BE2C (cell line): Measurements from ENCODE around the gene CARD19.
A peak's percentile ranks its signal among the peaks of the same experiment; 100 is the strongest.

Experiments
- DNase-seq: peaks from one replicate; pipeline ENCODE4 v3.0.0-alpha.2; 2020
- H3K27me3 ChIP-seq: fragments of 250-450 bp; sonication (Bioruptor Pico); 2 replicates; pipeline ENCODE4 v1.5.1; 2020; ENCODE audit warnings: mild to moderate bottlenecking
- H3K36me3 ChIP-seq: fragments of 250-450 bp; sonication (Bioruptor Pico); 2 replicates; pipeline ENCODE4 v1.5.1; 2020; ENCODE audit warnings: mild to moderate bottlenecking
- H3K4me1 ChIP-seq: fragments of 250-450 bp; sonication (Bioruptor Pico); 2 replicates; pipeline ENCODE4 v1.5.1; 2020
- H3K4me3 ChIP-seq: 2 replicates; pipeline ENCODE4 v1.5.1; 2011; ENCODE audit warnings: low read depth, low read length
- H3K9me3 ChIP-seq: fragments of 250-450 bp; sonication (Bioruptor Pico); 2 replicates; pipeline ENCODE4 v1.5.1; 2020
- TF ChIP-seq, protein P1 (sequence below): IDR thresholded peaks from 2 replicates; pipeline ENCODE4 v1.5.1; 2012; ENCODE audit warnings: mild to moderate bottlenecking, low read depth, low read length

The CARD19 gene

DNA sequence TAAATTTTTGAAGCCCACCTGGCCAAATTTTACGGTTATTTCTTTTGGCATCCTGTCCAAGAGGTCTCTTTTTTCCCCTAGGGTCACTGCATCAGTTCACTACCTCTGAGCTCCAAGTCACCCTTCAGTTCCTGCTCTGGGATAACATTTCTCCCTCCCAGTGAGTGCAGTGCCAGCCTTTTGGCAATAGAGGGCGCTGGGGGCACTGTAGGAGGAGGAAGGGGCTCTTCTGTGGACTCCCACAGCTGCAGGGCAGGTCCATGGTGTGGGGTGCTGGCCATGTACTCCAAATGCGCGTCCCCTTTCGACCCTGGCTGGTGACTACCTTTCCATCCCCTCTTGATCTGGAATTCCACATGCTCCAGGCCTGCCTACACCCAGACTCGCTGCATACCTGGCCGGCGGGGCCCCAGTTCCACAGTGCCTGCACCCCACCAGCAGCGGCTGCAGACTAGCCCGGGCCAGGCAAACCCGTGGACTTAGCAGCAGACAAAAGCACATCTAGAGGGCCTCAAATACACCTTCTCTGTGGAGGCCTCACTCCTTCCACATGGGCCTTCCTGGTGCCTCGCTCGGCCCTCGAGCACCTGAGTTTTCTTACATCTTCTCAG lies 58.4 kb downstream of the CARD19 start:
- no peak overlapping the region for H3K4me3 ChIP-seq
- H3K4me1 ChIP-seq = no peaks in the 10 kb centered on the region
- DNase-seq = peak; percentile 62
- no peaks in the 10 kb centered on the region for H3K36me3 ChIP-seq
- H3K9me3 ChIP-seq = no peaks in the 10 kb centered on the region
- no peaks in the 10 kb centered on the region for H3K27me3 ChIP-seq
- TF ChIP-seq, protein P1, sequence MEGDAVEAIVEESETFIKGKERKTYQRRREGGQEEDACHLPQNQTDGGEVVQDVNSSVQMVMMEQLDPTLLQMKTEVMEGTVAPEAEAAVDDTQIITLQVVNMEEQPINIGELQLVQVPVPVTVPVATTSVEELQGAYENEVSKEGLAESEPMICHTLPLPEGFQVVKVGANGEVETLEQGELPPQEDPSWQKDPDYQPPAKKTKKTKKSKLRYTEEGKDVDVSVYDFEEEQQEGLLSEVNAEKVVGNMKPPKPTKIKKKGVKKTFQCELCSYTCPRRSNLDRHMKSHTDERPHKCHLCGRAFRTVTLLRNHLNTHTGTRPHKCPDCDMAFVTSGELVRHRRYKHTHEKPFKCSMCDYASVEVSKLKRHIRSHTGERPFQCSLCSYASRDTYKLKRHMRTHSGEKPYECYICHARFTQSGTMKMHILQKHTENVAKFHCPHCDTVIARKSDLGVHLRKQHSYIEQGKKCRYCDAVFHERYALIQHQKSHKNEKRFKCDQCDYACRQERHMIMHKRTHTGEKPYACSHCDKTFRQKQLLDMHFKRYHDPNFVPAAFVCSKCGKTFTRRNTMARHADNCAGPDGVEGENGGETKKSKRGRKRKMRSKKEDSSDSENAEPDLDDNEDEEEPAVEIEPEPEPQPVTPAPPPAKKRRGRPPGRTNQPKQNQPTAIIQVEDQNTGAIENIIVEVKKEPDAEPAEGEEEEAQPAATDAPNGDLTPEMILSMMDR = peak; percentile 85

DNA sequence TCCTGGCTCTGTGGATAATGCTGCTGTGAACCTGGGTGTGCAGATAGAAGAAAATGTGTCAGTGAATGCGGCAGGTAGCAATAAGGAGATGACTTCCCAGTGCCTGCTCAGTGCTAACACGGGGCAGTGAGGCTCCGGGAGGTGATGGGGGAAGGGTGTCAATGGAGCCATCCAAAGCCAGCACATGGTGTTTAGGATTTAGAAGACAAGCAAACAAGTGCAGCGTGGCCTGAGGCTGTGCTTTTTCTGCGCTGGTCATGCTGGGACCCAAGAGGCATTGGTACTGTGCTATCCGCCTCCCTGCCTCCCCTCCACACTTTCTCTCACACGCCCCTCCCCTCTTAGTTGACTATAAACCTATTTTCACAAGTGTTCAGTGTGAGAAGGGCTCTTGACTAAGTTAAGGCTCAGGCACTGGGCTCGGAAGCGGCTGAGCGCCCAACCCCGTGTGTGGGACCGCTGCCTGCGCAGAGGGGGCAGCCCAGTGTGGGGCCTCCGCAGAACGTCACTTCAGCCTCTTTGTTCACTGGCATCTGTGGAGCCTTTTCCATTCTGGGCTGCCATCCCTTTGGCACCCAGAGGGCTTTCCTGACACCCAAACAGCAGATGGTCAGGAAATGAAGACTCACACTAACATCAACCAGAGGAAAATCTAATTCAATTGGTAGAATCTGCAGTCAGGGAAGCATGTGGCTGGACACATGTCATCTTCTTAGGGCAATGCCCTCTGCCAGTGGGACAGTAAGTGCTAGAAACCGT lies 59.9 kb downstream of the CARD19 start:
- no peaks in the 10 kb centered on the region for H3K36me3 ChIP-seq
- no peak for DNase-seq
- no peaks in the 10 kb centered on the region for H3K9me3 ChIP-seq
- no peak overlapping the region for H3K4me3 ChIP-seq
- TF ChIP-seq, protein P1 = no peak
- H3K27me3 ChIP-seq = no peaks in the 10 kb centered on the region
- H3K4me1 ChIP-seq = no peaks in the 10 kb centered on the region

DNA sequence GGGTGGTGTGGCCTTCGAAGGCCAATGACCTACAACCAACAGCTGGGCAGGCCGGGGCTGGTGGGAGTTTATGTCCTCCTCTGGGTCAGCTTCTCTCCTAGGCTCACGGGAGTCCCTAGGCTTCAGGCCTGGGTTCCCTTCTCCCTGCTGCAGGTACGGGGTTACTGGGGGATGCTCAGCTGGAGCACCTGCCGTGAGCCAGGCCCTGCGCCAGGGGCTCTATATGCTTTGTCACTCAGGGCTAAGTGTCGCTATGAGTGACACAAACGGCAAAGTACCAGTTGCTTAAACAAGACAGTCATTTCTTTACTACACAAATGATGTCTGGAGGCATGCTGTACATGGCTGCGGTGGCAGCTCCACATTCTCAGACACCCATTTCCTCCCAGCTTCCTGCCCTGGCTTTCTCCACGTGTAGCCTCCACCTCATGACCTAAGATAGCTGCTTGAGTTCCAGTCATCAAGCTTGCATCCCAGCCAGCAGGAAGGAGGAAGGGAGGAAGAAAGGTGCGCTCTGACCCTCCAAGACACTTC lies 60.5 kb downstream of the CARD19 start:
- Histone ChIP-seq H3K36me3 (no peaks in the 10 kb centered on the region), H3K27me3 (no peaks in the 10 kb centered on the region), H3K9me3 (no peaks in the 10 kb centered on the region), H3K4me3 (no peak overlapping the region), H3K4me1 (no peaks in the 10 kb centered on the region)
- no peak for DNase-seq
- TF ChIP-seq, protein P1 = no peak

DNA sequence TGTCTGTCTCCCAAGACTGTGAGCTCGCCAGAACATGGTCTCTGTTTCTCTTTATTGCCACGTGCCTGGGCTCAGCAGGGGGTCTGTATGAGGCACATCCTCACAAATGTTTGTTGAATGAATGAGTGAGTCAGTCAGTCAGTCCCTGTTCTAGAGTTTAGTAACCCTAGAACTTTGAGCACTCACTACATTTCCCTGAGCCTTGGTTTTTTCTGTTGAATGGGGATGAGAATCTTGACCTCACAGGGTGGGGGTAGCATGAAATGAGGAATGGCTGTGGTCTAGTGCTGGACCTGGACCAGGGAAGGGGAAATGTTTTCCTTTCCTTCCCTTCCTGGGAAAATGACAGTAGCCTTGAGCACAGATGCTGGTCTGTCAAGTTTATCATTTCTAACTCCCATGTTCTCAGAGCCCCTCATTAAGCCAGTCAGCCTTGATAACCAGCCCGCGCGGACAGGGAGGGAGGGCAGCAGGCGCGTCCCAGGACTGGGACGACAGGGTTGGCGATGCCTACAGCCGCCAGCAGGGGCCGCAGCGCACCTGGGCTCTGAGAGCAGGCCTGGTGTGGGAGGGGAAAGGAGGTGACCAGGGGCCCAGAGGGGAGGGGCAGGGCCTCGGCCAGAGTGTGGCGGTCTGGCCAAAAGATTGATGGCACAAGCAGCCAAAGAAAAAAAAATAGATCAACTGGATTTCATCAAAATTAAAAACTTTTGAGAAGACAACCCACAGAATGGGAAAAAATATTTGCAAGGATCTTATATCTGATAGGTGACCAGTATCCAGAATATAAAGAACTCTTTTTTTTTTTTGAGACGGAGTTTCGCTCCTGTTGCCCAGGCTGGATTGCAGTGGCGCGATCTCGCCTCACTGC lies 63.8 kb downstream of the CARD19 start:
- Histone ChIP-seq H3K36me3 (no peaks in the 10 kb centered on the region), H3K9me3 (no peaks in the 10 kb centered on the region), H3K27me3 (no peaks in the 10 kb centered on the region), H3K4me1 (no peaks in the 10 kb centered on the region), H3K4me3 (no peak overlapping the region)
- TF ChIP-seq, protein P1 = peak; percentile 94
- peak; percentile 90 for DNase-seq

DNA sequence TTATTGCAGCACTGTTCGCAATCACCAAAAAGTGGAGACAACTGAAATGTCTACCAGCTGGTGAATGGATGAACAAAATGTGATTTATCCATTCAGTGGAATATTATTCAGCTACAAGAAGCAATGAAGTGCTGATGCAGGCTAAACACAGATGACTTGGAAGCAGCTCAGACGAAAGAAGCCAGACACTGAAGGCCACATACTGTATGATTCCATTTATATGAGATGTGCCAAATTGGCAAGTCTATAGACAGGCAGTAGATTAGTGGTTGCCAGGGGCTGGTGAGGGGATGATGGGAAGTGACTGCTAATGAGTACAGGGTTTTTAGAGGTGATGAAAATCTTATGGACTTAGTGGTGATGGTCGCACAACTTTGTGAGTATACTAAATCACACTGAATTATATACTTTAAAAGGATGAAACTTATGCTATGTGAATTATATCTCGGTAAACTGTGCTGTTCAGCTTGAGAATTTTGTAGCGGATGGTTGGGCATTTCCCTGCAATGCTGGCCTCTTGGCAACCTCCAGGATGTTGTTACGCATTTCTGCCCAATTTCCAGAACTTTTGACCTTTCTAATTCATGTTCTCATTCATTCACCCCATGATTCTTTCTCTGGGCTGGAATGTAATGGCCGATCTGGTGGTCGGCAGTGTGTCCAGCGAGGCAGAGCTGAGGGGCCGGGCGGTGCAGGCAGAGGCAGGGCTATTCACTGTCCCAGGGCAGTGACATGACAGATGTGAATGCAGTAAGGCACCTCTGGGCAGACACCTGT lies 66.0 kb downstream of the CARD19 start:
- Histone ChIP-seq H3K27me3 (no peaks in the 10 kb centered on the region), H3K4me3 (no peak overlapping the region), H3K9me3 (no peaks in the 10 kb centered on the region), H3K36me3 (no peaks in the 10 kb centered on the region), H3K4me1 (no peaks in the 10 kb centered on the region)
- DNase-seq = no peak
- TF ChIP-seq, protein P1 = no peak
